HEK293 (cell line): ENCODE results near the gene ATRAID.

Experiments used
- CTCF ChIA-PET: fragments of 350-600 bp; formaldehyde crosslinking; extraction: SDS; loops from one replicate; lab custom pipeline; 2021; ENCODE audit warnings: antibody characterized with exemption; lab: Yijun Ruan, JAX
- POLR2A ChIA-PET: fragments of 300-600 bp; formaldehyde crosslinking; extraction: SDS; loops from one replicate; lab custom pipeline; 2020; ENCODE audit warnings: antibody characterized with exemption, inconsistent platforms; lab: Yijun Ruan, JAX
- H3K27ac ChIP-seq: fragments of 200-500 bp; sonication (Bioruptor generic); 2 replicates; pipeline ENCODE4 v1.5.1; 2014; ENCODE audit warnings: low read depth, low read length, control low read depth, inconsistent platforms; ENCODE audit errors: extremely low read depth
- H3K36me3 ChIP-seq, 2 experiments: fragments of 200-500 bp in 1 of 2; sonication (Bioruptor generic) in 1 of 2; 1 replicate in 1 of 2; 2 replicates in 1 of 2; pipeline ENCODE4 v1.5.1; 2014 to 2017; ENCODE audit warnings: inconsistent platforms in 2 of 2, low read length in 2 of 2; ENCODE audit not compliant: control insufficient read depth in 2 of 2, insufficient read depth in 1 of 2
- H3K4me1 ChIP-seq: fragments of 200-500 bp; sonication (Bioruptor generic); 2 replicates; pipeline ENCODE4 v1.5.1; 2014; ENCODE audit warnings: mild to moderate bottlenecking, low read length, inconsistent platforms; ENCODE audit not compliant: control insufficient read depth, insufficient read depth
- H3K4me3 ChIP-seq: 2 replicates; pipeline ENCODE4 v1.5.1; 2011; ENCODE audit warnings: low read depth, mild to moderate bottlenecking, control low read depth, low read length, moderate library complexity
- H3K9me3 ChIP-seq: fragments of 200-500 bp; sonication (Bioruptor generic); 2 replicates; pipeline ENCODE4 v1.5.1; 2014; ENCODE audit warnings: low read depth, low read length, inconsistent platforms; ENCODE audit not compliant: control insufficient read depth, insufficient read depth
- BCL11A ChIP-seq: fragments of 450-650 bp; formaldehyde crosslinking; IDR thresholded peaks from 2 replicates; pipeline ENCODE4 v1.5.1; 2016; ENCODE audit warnings: low read depth, missing biosample characterization, missing genetic modification characterization
- GLI4 ChIP-seq: fragments of 450-650 bp; formaldehyde crosslinking; IDR thresholded peaks from 2 replicates; pipeline ENCODE4 v1.5.1; 2016; ENCODE audit warnings: missing biosample characterization, missing genetic modification characterization
- IKZF3 ChIP-seq: fragments of 450-650 bp; IDR thresholded peaks from 2 replicates; pipeline ENCODE4 v1.5.0; 2018; ENCODE audit warnings: missing biosample characterization, mild to moderate bottlenecking, missing genetic modification characterization, moderate library complexity
- KLF16 ChIP-seq: fragments of 450-650 bp; formaldehyde crosslinking; IDR thresholded peaks from 2 replicates; pipeline ENCODE4 v1.5.1; 2017; ENCODE audit warnings: missing biosample characterization, missing genetic modification characterization
- KLF7 ChIP-seq: fragments of 450-650 bp; formaldehyde crosslinking; IDR thresholded peaks from 2 replicates; pipeline ENCODE4 v1.5.1; 2016; ENCODE audit warnings: missing biosample characterization, missing genetic modification characterization, borderline replicate concordance
- SP7 ChIP-seq: fragments of 450-650 bp; formaldehyde crosslinking; IDR thresholded peaks from 2 replicates; pipeline ENCODE4 v1.5.1; 2016; ENCODE audit warnings: missing biosample characterization, missing genetic modification characterization
- ZBTB20 ChIP-seq: fragments of 450-650 bp; formaldehyde crosslinking; IDR thresholded peaks from 2 replicates; pipeline ENCODE4 v1.5.1; 2016; ENCODE audit warnings: missing biosample characterization, missing genetic modification characterization
- ZBTB48 ChIP-seq: fragments of 450-650 bp; formaldehyde crosslinking; IDR thresholded peaks from 2 replicates; pipeline ENCODE4 v1.5.1; 2016; ENCODE audit warnings: missing biosample characterization, missing genetic modification characterization
- ZNF174 ChIP-seq: fragments of 450-650 bp; formaldehyde crosslinking; IDR thresholded peaks from 2 replicates; pipeline ENCODE4 v1.5.0; 2017; ENCODE audit warnings: missing biosample characterization, mild to moderate bottlenecking, missing genetic modification characterization
- ZNF221 ChIP-seq: fragments of 450-650 bp; formaldehyde crosslinking; IDR thresholded peaks from 2 replicates; pipeline ENCODE4 v1.5.1; 2017; ENCODE audit warnings: missing biosample characterization, missing genetic modification characterization, borderline replicate concordance
- ZNF248 ChIP-seq: fragments of 450-650 bp; formaldehyde crosslinking; IDR thresholded peaks from 2 replicates; pipeline ENCODE4 v1.5.1; 2017; ENCODE audit warnings: missing biosample characterization, missing genetic modification characterization
- ZNF501 ChIP-seq: fragments of 450-650 bp; formaldehyde crosslinking; IDR thresholded peaks from 2 replicates; pipeline ENCODE4 v1.5.1; 2016; ENCODE audit warnings: missing biosample characterization, missing genetic modification characterization
- ZNF518A ChIP-seq: fragments of 450-650 bp; formaldehyde crosslinking; conservative IDR thresholded peaks from 2 replicates; pipeline ENCODE4 v1.5.1; 2016; ENCODE audit warnings: low read depth, missing biosample characterization, missing genetic modification characterization
- ZNF560 ChIP-seq: fragments of 450-650 bp; formaldehyde crosslinking; IDR thresholded peaks from 2 replicates; pipeline ENCODE4 v1.5.1; 2017; ENCODE audit warnings: missing biosample characterization, missing genetic modification characterization, borderline replicate concordance
- ZNF561 ChIP-seq: fragments of 450-650 bp; IDR thresholded peaks from 2 replicates; pipeline ENCODE4 v1.5.1; 2018; ENCODE audit warnings: missing biosample characterization, missing genetic modification characterization, borderline replicate concordance
- ZNF707 ChIP-seq: fragments of 450-650 bp; formaldehyde crosslinking; IDR thresholded peaks from 2 replicates; pipeline ENCODE4 v1.5.1; 2016; ENCODE audit warnings: missing biosample characterization, missing genetic modification characterization
- ZNF792 ChIP-seq: fragments of 450-650 bp; formaldehyde crosslinking; IDR thresholded peaks from 2 replicates; pipeline ENCODE4 v1.5.1; 2016; ENCODE audit warnings: missing biosample characterization, missing genetic modification characterization
- ZNF837 ChIP-seq: fragments of 450-650 bp; formaldehyde crosslinking; IDR thresholded peaks from 2 replicates; pipeline ENCODE4 v1.5.1; 2016; ENCODE audit warnings: missing biosample characterization, missing genetic modification characterization
- ZSCAN5A ChIP-seq: fragments of 450-650 bp; formaldehyde crosslinking; IDR thresholded peaks from 2 replicates; pipeline ENCODE4 v1.5.1; 2016; ENCODE audit warnings: missing biosample characterization, missing genetic modification characterization
- TF ChIP-seq, protein P1 (sequence below): fragments of 450-650 bp; formaldehyde crosslinking; IDR thresholded peaks from 2 replicates; pipeline ENCODE4 v1.5.1; 2016; ENCODE audit warnings: missing biosample characterization, missing genetic modification characterization
- TF ChIP-seq, protein P2 (sequence below): fragments of 450-650 bp; formaldehyde crosslinking; IDR thresholded peaks from 2 replicates; pipeline ENCODE4 v1.5.1; 2016; ENCODE audit warnings: missing biosample characterization, missing genetic modification characterization
- TF ChIP-seq, protein P3 (sequence below): fragments of 450-650 bp; formaldehyde crosslinking; IDR thresholded peaks from 2 replicates; pipeline ENCODE4 v1.5.1; 2016; ENCODE audit warnings: missing biosample characterization, missing genetic modification characterization
- TF ChIP-seq, protein P4 (sequence below): fragments of 450-650 bp; IDR thresholded peaks from 2 replicates; pipeline ENCODE4 v1.5.1; 2018; ENCODE audit warnings: missing biosample characterization, mild to moderate bottlenecking, missing genetic modification characterization
- TF ChIP-seq, protein P5 (sequence below): fragments of 450-650 bp; formaldehyde crosslinking; IDR thresholded peaks from 2 replicates; pipeline ENCODE4 v1.5.1; 2016; ENCODE audit warnings: missing biosample characterization, missing genetic modification characterization

The ATRAID gene

DNA sequence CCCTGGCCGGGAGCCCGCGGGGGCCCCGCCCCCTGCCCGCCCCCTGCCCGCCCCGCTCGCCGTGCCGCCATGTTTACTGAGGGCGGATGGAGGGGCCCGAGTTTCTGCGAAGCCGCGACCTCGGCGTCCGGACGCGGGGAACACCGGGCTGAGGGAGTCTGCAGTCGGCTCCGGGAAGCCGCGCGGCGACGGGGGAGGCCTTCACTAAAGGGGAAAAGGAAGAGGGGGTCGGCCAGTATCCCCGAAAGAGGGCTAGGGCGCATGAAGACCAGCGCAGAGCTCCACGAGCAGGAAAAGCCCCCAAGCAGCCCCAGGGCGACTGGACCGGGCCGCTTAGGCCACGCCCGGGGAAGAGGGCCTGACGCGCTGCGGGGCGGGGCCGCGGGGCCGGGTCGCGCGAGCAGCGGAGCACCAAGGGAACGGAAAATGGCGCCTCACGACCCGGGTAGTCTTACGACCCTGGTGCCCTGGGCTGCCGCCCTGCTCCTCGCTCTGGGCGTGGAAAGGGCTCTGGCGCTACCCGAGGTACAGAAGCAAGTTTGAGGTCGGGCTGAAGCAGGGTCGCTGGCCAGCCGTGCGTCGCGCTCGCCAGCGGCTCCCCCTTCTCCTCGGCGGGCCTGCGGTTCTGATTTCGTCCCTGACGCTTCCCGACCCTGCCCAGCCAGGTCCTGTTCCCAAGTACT lies at the start of gene ATRAID, which contains the start of gene SLC5A6:
TSS of gene ATRAID (plus strand) at position 99 of the 683 bp plus-strand sequence. CDS start at position 427, 328 bp downstream.
TSS of gene SLC5A6 (minus strand) at position 326 of the 683 bp plus-strand sequence. CDS start 4,618 bp downstream, outside the sequence.
- Histone ChIP-seq H3K4me3 (peak within 1 kb of the TSS; percentile 93), H3K36me3 (peaks cover 6 to 63% of the 10 kb centered on the region in 2 experiments; a peak in 2 of 3 replicates), H3K27ac (peak within 1 kb of the TSS; percentile 88), H3K9me3 (no peaks in the 10 kb centered on the region), H3K4me1 (peaks cover 2% of the 10 kb centered on the region; the same call in 1 of the 2 replicates)
- POLR2A ChIA-PET, result interaction anchor here (0.8 to 1.4 kb wide), 2 partner anchors 77 to 161 kb away, joined by 3 to 4 read pairs; partner anchors contain the start of gene PREB
- CTCF ChIA-PET, result no interaction called here
- TF ChIP-seq, protein P1, sequence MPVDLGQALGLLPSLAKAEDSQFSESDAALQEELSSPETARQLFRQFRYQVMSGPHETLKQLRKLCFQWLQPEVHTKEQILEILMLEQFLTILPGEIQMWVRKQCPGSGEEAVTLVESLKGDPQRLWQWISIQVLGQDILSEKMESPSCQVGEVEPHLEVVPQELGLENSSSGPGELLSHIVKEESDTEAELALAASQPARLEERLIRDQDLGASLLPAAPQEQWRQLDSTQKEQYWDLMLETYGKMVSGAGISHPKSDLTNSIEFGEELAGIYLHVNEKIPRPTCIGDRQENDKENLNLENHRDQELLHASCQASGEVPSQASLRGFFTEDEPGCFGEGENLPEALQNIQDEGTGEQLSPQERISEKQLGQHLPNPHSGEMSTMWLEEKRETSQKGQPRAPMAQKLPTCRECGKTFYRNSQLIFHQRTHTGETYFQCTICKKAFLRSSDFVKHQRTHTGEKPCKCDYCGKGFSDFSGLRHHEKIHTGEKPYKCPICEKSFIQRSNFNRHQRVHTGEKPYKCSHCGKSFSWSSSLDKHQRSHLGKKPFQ (tag by site-specific recombination), result no peak
- peak; percentile 77 for TF ChIP-seq SP7 (tag by site-specific recombination)
- TF ChIP-seq KLF7, result 0 out of 2 replicates have a peak, but pooled peaks have one; percentile 57
- peak; percentile 84 for TF ChIP-seq ZBTB48
- peak; percentile 84; the same call in 1 of the 2 replicates for TF ChIP-seq ZNF561 (tag by site-specific recombination)
- no peak for TF ChIP-seq ZNF248 (tag by site-specific recombination)
- TF ChIP-seq ZNF707 (tag by site-specific recombination), result no peak
- no peak for TF ChIP-seq IKZF3
- no peak for TF ChIP-seq ZNF792
- TF ChIP-seq ZNF518A (tag by site-specific recombination), result peak; percentile 37
- TF ChIP-seq, protein P2, sequence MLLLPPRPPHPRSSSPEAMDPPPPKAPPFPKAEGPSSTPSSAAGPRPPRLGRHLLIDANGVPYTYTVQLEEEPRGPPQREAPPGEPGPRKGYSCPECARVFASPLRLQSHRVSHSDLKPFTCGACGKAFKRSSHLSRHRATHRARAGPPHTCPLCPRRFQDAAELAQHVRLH, result peak; percentile 36; the same call in 1 of the 2 replicates
- peak; percentile 78 for TF ChIP-seq ZSCAN5A (tag by site-specific recombination)
- TF ChIP-seq, protein P3, sequence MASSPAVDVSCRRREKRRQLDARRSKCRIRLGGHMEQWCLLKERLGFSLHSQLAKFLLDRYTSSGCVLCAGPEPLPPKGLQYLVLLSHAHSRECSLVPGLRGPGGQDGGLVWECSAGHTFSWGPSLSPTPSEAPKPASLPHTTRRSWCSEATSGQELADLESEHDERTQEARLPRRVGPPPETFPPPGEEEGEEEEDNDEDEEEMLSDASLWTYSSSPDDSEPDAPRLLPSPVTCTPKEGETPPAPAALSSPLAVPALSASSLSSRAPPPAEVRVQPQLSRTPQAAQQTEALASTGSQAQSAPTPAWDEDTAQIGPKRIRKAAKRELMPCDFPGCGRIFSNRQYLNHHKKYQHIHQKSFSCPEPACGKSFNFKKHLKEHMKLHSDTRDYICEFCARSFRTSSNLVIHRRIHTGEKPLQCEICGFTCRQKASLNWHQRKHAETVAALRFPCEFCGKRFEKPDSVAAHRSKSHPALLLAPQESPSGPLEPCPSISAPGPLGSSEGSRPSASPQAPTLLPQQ (tag by site-specific recombination), result no peak
- TF ChIP-seq KLF16 (tag by site-specific recombination), result 0 out of 2 replicates have a peak, but pooled peaks have one; percentile 46
- no peak for TF ChIP-seq GLI4 (tag by site-specific recombination)
- TF ChIP-seq ZNF174 (tag by site-specific recombination), result no peak
- peak; percentile 96 for TF ChIP-seq ZBTB20 (tag by site-specific recombination)
- TF ChIP-seq BCL11A, result no peak
- 0 out of 2 replicates have a peak, but pooled peaks have one; percentile 85 for TF ChIP-seq ZNF501 (tag by site-specific recombination)
- no peak for TF ChIP-seq ZNF560 (tag by site-specific recombination)
- TF ChIP-seq, protein P4, sequence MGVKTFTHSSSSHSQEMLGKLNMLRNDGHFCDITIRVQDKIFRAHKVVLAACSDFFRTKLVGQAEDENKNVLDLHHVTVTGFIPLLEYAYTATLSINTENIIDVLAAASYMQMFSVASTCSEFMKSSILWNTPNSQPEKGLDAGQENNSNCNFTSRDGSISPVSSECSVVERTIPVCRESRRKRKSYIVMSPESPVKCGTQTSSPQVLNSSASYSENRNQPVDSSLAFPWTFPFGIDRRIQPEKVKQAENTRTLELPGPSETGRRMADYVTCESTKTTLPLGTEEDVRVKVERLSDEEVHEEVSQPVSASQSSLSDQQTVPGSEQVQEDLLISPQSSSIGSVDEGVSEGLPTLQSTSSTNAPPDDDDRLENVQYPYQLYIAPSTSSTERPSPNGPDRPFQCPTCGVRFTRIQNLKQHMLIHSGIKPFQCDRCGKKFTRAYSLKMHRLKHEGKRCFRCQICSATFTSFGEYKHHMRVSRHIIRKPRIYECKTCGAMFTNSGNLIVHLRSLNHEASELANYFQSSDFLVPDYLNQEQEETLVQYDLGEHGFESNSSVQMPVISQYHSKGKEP (tag by site-specific recombination), result no peak
- no peak for TF ChIP-seq ZNF221
- TF ChIP-seq, protein P5, sequence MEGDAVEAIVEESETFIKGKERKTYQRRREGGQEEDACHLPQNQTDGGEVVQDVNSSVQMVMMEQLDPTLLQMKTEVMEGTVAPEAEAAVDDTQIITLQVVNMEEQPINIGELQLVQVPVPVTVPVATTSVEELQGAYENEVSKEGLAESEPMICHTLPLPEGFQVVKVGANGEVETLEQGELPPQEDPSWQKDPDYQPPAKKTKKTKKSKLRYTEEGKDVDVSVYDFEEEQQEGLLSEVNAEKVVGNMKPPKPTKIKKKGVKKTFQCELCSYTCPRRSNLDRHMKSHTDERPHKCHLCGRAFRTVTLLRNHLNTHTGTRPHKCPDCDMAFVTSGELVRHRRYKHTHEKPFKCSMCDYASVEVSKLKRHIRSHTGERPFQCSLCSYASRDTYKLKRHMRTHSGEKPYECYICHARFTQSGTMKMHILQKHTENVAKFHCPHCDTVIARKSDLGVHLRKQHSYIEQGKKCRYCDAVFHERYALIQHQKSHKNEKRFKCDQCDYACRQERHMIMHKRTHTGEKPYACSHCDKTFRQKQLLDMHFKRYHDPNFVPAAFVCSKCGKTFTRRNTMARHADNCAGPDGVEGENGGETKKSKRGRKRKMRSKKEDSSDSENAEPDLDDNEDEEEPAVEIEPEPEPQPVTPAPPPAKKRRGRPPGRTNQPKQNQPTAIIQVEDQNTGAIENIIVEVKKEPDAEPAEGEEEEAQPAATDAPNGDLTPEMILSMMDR (tag by site-specific recombination), result peak; percentile 16; the same call in 1 of the 2 replicates
- TF ChIP-seq ZNF837 (tag by site-specific recombination), result no peak
